Stimulated activated CD8-positive, alpha-beta memory T cell treated with anti-CD3 and anti-CD28 coated beads, Interleukin-15, amount 100 ng/mL, for 48 hours (primary cell): ENCODE measurements around the gene TPM1.

Experiments used
- DNase-seq, 2 donors: peaks; one replicate each; pipeline ENCODE4 v3.0.0-alpha.2; 2020; ENCODE audit warnings: low read depth in 2 of 2

TPM1 gene

GRCh38 chr15:63041402-63041973, 1.1 kb upstream of the TPM1 start:
- DNase-seq = no peak

GRCh38 chr15:63042877-63043334, 359 bp downstream of the TPM1 start:
- no peak for DNase-seq

- DNase-seq = no peak
These were observed 959 bp downstream of the TPM1 start for GRCh38 chr15:63043335-63044076.

- no peak for DNase-seq
These were observed 1.6 kb downstream of the TPM1 start for GRCh38 chr15:63044077-63044644.

- no peak for DNase-seq
These were observed 2.3 kb downstream of the TPM1 start for GRCh38 chr15:63044645-63045464.

GRCh38 chr15:63045465-63045840, 2.9 kb downstream of the TPM1 start:
- no peak for DNase-seq

GRCh38 chr15:63045879-63046278, 3.3 kb downstream of the TPM1 start:
- no peak for DNase-seq

- no peak for DNase-seq
These were observed 4.6 kb downstream of the TPM1 start for GRCh38 chr15:63046917-63047760.

GRCh38 chr15:63047792-63048114, 5.2 kb downstream of the TPM1 start:
- DNase-seq = no peak

GRCh38 chr15:63048115-63048775, 5.7 kb downstream of the TPM1 start:
- peak; percentile 76 to 82 for DNase-seq

- peak in 1 of 2 donors; percentile 12 for DNase-seq
These were observed 6.5 kb downstream of the TPM1 start for GRCh38 chr15:63048776-63049665.

GRCh38 chr15:63049783-63050371, 7.3 kb downstream of the TPM1 start:
- DNase-seq = no peak

GRCh38 chr15:63050731-63051155, 8.2 kb downstream of the TPM1 start:
- no peak for DNase-seq

- no peak for DNase-seq
These were observed 8.9 kb downstream of the TPM1 start for GRCh38 chr15:63051156-63052066.

GRCh38 chr15:63052077-63052841, 9.7 kb downstream of the TPM1 start:
- DNase-seq = no peak

GRCh38 chr15:63052961-63053698, 10.6 kb downstream of the TPM1 start:
- DNase-seq = no peak

GRCh38 chr15:63054281-63054683, 11.7 kb downstream of the TPM1 start:
- no peak for DNase-seq
